Glutamatergic neuron (in vitro differentiated cells): Measurements from ENCODE around the gene GRID1. TPM values are rescaled to one million over a fixed set of nuclear protein-coding genes. Genes with fewer than 3 reads are reported as not detected.

Source experiments
- DNase-seq: peaks from one replicate; pipeline ENCODE4 v3.0.0; 2022
- H3K27ac Mint-ChIP-seq: one replicate; pipeline ENCODE4 v1.8.0; 2020; ENCODE audit warnings: mild to moderate bottlenecking, mixed read lengths, inconsistent platforms; ENCODE audit not compliant: unreplicated experiment
- H3K27me3 Mint-ChIP-seq: one replicate; pipeline ENCODE4 v1.8.0; 2020; ENCODE audit warnings: mild to moderate bottlenecking, moderate library complexity, mixed read lengths, inconsistent platforms; ENCODE audit not compliant: unreplicated experiment
- H3K36me3 Mint-ChIP-seq: one replicate; pipeline ENCODE4 v1.8.0; 2020; ENCODE audit warnings: mild to moderate bottlenecking, mixed read lengths, inconsistent platforms; ENCODE audit not compliant: unreplicated experiment
- H3K4me1 Mint-ChIP-seq: one replicate; pipeline ENCODE4 v1.8.0; 2020; ENCODE audit warnings: mild to moderate bottlenecking, low read depth, mixed read lengths, inconsistent platforms; ENCODE audit not compliant: unreplicated experiment
- H3K4me3 Mint-ChIP-seq: one replicate; pipeline ENCODE4 v1.8.0; 2020; ENCODE audit warnings: mild to moderate bottlenecking, mixed read lengths, inconsistent platforms; ENCODE audit not compliant: unreplicated experiment
- H3K9me3 Mint-ChIP-seq: one replicate; pipeline ENCODE4 v1.8.0; 2020; ENCODE audit warnings: mild to moderate bottlenecking, moderate library complexity, mixed read lengths, inconsistent platforms; ENCODE audit not compliant: unreplicated experiment
- total RNA-seq: library from RNA; stranded (reverse); fragmentation: NEBNext Ultra II Directional; extraction: Animal tissue kit (Norgen Biotek cat#: 25700); gene quantifications from one replicate; pipeline ENCODE4 v1.2.1, GENCODE V29; 2021; ENCODE audit not compliant: unreplicated experiment
- TF ChIP-seq, protein P1 (sequence below): fragments of 200-600 bp; sonication (generic); IDR thresholded peaks from one replicate; pipeline ENCODE4 v1.5.0; 2021; ENCODE audit not compliant: partially characterized antibody, unreplicated experiment

Gene GRID1
- total RNA-seq, 1 donor from 2014 or later = 8.0 TPM

DNA sequence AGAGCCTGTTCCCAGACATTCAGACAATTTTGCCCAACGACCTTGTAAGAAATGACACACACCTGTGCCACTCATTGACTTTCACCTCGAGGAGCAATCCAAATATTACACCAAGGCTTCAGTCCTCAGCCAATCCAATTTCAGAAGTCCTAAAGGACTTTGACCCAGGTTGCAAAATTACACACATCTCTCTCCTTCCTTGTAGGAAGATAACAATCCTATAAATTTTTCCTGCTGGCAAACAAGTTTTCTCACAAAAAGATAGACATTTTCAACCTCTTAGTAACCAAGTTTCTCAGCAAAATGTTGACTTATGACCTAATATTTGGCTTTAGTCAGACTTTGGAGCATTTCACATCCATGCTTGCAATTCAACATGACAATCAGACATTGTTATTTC lies 745.0 kb downstream of the GRID1 start:
- Mint-ChIP-seq H3K36me3 (no peaks in the 10 kb centered on the region), H3K27me3 (peaks cover 2% of the 10 kb centered on the region), H3K4me1 (peaks cover 2% of the 10 kb centered on the region), H3K4me3 (no peak overlapping the region), H3K9me3 (peaks cover 2% of the 10 kb centered on the region), H3K27ac (no peak overlapping the region)
- TF ChIP-seq, protein P1, sequence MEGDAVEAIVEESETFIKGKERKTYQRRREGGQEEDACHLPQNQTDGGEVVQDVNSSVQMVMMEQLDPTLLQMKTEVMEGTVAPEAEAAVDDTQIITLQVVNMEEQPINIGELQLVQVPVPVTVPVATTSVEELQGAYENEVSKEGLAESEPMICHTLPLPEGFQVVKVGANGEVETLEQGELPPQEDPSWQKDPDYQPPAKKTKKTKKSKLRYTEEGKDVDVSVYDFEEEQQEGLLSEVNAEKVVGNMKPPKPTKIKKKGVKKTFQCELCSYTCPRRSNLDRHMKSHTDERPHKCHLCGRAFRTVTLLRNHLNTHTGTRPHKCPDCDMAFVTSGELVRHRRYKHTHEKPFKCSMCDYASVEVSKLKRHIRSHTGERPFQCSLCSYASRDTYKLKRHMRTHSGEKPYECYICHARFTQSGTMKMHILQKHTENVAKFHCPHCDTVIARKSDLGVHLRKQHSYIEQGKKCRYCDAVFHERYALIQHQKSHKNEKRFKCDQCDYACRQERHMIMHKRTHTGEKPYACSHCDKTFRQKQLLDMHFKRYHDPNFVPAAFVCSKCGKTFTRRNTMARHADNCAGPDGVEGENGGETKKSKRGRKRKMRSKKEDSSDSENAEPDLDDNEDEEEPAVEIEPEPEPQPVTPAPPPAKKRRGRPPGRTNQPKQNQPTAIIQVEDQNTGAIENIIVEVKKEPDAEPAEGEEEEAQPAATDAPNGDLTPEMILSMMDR = no peak
- no peak for DNase-seq

DNA sequence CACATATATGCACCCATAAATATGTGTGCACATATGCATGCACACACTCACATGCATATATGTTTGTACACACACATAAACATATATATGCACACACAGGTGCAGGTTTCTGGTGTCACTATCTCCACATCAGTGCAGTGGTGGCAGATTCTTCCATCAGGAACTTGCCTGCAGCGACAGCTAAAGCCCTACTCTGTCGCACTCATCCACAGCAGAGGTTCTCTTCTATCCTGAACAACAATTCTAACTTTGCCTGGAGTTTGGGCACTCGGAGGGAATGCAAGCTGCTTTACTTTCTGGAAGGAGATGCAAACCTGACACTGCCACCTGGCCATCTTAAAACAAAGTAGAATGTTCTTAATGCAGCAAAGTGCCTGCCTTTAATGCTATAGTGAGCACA lies 745.8 kb downstream of the GRID1 start:
- no peak overlapping the region for H3K4me3 Mint-ChIP-seq
- peaks cover 6% of the 10 kb centered on the region for H3K4me1 Mint-ChIP-seq
- peaks cover 2% of the 10 kb centered on the region for H3K9me3 Mint-ChIP-seq

DNA sequence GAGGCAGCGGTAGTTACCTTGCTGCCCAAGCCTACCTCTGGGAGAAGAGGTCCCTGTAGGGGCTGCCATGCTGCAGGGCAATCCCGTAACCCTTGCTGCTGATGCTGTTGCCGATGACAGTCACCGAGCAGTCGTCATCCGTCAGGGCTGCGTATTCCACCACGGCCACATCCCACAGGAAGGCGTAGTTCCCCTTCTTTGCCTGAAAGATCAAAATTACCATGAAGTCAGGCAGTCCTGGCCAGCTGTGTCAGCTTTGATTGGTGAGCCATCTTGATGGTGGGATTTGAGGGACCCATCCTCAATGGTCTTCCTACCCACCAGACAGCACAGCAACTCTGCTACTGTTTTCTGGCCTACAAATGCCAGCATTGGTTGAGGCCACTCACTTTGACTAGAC lies 746.8 kb downstream of the GRID1 start:
- peaks cover 4% of the 10 kb centered on the region for H3K27me3 Mint-ChIP-seq
- no peak overlapping the region for H3K4me3 Mint-ChIP-seq
- H3K36me3 Mint-ChIP-seq = no peaks in the 10 kb centered on the region
- no peak for DNase-seq
- H3K27ac Mint-ChIP-seq = no peak overlapping the region
- TF ChIP-seq, protein P1 = no peak
- H3K9me3 Mint-ChIP-seq = peaks cover 2% of the 10 kb centered on the region
- peaks cover 6% of the 10 kb centered on the region for H3K4me1 Mint-ChIP-seq

More for the DNA sequence above, 745.8 kb downstream of the GRID1 start:
- H3K27ac Mint-ChIP-seq = no peak overlapping the region
- H3K36me3 Mint-ChIP-seq = no peaks in the 10 kb centered on the region
- TF ChIP-seq, protein P1 = no peak
- DNase-seq = no peak
- H3K27me3 Mint-ChIP-seq = peaks cover 4% of the 10 kb centered on the region

DNA sequence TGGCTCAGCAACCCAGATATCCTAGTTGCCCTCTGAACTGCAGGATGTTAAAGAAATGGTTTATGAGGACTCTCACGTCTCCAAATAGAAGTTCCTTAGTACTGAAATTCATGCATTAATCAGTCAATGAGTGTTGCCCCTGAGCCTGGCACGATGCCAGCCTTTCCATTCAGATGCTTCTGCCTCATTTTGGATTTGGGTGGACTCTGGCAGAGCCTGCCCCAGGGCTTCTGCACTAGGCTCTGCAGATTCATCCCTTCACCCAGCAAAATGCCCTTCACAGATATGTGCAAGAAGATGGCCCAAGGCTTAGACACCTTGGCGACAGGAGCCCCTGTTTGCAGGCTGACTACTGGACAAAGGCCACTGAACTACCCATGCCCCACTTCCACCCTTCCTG lies 747.8 kb downstream of the GRID1 start:
- peaks cover 2% of the 10 kb centered on the region for H3K9me3 Mint-ChIP-seq
- TF ChIP-seq, protein P1 = no peak
- peaks cover 4% of the 10 kb centered on the region for H3K27me3 Mint-ChIP-seq
- DNase-seq = no peak
- H3K27ac Mint-ChIP-seq = no peak overlapping the region
- H3K4me1 Mint-ChIP-seq = peaks cover 6% of the 10 kb centered on the region
- H3K36me3 Mint-ChIP-seq = no peaks in the 10 kb centered on the region
- H3K4me3 Mint-ChIP-seq = no peak overlapping the region

DNA sequence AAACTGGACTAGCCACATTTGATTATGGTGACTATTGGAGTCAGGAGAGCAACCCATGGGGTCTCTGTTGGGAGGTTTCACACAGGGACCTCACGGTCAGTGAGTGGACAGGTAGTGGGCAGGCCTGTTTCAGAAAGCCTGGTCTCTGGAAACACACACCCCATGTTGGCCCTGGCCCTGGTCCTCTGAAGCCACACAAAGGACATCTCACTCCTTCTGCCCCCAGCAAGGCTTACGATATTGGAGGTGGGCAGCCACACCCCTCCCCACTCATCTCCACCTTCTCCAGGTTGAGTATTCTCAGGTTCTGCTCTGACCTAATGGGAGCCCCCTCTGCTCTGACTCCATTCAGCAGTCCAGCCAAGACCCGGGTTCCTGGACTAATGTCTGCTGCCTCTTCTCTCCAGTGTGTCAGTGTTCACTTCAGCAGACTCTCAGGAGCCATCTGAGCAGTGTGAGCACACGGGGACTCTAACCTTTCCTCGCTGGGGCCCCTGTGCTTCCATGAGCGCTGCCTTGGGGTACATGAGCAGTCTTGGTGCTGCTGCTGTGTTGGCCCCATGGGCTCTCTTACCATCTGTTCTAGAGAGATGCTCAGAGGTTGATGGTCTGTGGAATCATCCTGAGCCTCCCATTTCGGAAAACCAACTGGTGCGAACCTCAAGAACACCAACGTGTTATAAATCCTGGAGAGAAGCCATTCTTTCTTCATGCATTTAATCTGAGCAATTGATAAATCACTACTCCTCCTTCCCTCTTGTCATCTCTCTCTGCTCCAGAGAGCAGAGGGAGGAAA lies 748.6 kb downstream of the GRID1 start:
- TF ChIP-seq, protein P1 = no peak
- no peak for DNase-seq
- Mint-ChIP-seq H3K4me3 (no peak overlapping the region), H3K9me3 (peaks cover 2% of the 10 kb centered on the region), H3K27me3 (peaks cover 4% of the 10 kb centered on the region), H3K4me1 (peaks cover 6% of the 10 kb centered on the region), H3K36me3 (no peaks in the 10 kb centered on the region), H3K27ac (no peak overlapping the region)
